ENCODE measurements around the gene GEN1.

- no peak for TF ChIP-seq EZH2 (IDR thresholded peaks at IDR 0.05; ENCODE audit: borderline replicate concordance, low read depth, low read length, severe bottlenecking)
- TF ChIP-seq, protein P1, sequence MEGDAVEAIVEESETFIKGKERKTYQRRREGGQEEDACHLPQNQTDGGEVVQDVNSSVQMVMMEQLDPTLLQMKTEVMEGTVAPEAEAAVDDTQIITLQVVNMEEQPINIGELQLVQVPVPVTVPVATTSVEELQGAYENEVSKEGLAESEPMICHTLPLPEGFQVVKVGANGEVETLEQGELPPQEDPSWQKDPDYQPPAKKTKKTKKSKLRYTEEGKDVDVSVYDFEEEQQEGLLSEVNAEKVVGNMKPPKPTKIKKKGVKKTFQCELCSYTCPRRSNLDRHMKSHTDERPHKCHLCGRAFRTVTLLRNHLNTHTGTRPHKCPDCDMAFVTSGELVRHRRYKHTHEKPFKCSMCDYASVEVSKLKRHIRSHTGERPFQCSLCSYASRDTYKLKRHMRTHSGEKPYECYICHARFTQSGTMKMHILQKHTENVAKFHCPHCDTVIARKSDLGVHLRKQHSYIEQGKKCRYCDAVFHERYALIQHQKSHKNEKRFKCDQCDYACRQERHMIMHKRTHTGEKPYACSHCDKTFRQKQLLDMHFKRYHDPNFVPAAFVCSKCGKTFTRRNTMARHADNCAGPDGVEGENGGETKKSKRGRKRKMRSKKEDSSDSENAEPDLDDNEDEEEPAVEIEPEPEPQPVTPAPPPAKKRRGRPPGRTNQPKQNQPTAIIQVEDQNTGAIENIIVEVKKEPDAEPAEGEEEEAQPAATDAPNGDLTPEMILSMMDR (IDR thresholded peaks at IDR 0.05; ENCODE audit: borderline replicate concordance, extremely low read depth, low read length, poor library complexity, severe bottlenecking): no peak
Measured at GRCh38 chr2:17816396-17817245, 62.7 kb downstream of the GEN1 start, which contains the start of gene MSGN1.

Data from DND-41 (cell line).